ENCODE data around the gene FHOD3.

GRCh38 chr18:36340246-36340645 lies 42.7 kb downstream of the FHOD3 start:
- TF ChIP-seq CTCF (IDR thresholded peaks at IDR 0.05; ENCODE audit: low read depth, low read length) = no peak
- TF ChIP-seq MAX (IDR thresholded peaks at IDR 0.05; ENCODE audit: low read depth, low read length) = no peak
